Skin epidermis (tissue), 12 donors: ENCODE data around the gene TPH1.
A peak's percentile ranks its signal among the peaks of the same experiment; 100 is the strongest.
"Not testable (repeated sequence)": the region's sequence is repeated elsewhere in the genome, so short reads cannot be mapped to it uniquely, and the experiment has no call there.

Experiments used
- H3K27ac ChIP-seq, 21 experiments: fragments of 200-600 bp; sonication (generic) in 11 of 21; one replicate each; pipeline ENCODE4 v1.5.0; 2020; ENCODE audit warnings: mild to moderate bottlenecking in 3 of 21, inconsistent platforms in 2 of 21, moderate library complexity in 2 of 21
- H3K4me3 ChIP-seq, 7 experiments: fragments of 200-600 bp; sonication (generic) in 2 of 7; one replicate each; pipeline ENCODE4 v1.5.0; 2020; ENCODE audit warnings: inconsistent platforms in 2 of 7, mild to moderate bottlenecking in 2 of 7, moderate library complexity in 1 of 7

Gene TPH1

DNA sequence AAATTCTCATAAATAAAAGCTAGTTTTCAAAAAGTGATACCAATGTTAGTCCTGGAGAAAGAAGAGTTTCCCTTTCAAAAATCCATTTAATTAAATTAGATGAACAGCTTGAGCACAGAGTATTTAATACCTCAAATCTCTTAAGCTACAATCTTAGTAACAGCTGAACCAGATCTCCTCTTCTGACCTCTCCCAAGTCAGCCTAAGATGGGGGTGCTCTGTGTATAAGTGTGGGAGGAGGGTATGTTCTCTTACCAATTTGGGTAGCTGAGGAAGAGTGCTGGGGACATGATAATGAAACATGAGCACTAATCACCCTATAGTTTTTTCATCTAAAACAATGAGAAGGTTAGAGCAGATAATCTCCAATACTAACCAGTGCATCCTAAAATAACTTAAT is 9.6 kb downstream of the TPH1 start:
- H3K4me3 ChIP-seq, result no peak overlapping the region
- H3K27ac ChIP-seq, result no peak overlapping the region

DNA sequence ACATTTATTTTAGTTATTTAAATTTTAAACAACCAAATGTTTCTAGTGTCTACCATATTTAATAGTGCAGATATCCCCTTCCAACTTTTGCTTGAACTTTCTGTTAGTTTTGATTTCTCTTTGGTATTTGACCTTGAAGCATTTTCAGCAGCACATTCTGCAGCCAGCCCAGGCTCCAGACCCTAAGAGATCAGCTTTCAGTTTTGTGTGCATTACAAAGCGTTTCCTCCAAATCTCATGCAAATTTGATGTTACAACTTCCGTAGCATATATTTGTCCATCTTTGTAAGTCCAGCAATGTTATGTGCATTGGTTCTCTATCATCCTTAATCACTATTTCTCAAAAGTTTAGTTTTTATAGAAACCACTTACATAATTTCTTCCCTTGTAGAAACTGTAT is 18.6 kb downstream of the TPH1 start:
- Histone ChIP-seq H3K4me3 (no peak overlapping the region), H3K27ac (no peak overlapping the region)

- no peak overlapping the region for H3K27ac ChIP-seq
- no peak overlapping the region for H3K4me3 ChIP-seq
Measured at GRCh38 chr11:18022419-18022818, 23.6 kb downstream of the TPH1 start.

GRCh38 chr11:18019650-18020049 is 26.4 kb downstream of the TPH1 start:
- H3K4me3 ChIP-seq, result no peak overlapping the region
- no peak overlapping the region for H3K27ac ChIP-seq

GRCh38 chr11:18016789-18017188 is 29.3 kb downstream of the TPH1 start:
- no peak overlapping the region for H3K27ac ChIP-seq
- no peak overlapping the region for H3K4me3 ChIP-seq

DNA sequence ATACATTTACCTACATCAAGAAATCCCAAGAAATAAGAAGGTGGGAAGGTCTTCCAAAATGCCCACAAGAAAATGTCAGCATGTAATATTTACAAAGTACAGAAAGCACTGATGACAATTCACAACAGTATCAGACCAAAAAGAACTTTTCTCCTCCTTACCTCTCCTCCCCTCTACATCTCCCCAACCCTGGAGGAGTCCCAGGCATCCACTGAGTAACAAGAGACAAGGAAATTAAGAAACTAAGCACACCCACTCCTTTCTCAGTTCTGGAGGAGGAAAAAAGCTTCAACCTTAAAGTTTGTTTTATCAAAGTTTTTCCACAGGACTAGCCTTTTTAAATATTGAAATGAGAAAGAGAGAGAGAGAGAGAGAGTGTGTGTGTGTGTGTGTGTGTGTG is 31.2 kb downstream of the TPH1 start:
- Histone ChIP-seq H3K4me3 (no peak overlapping the region), H3K27ac (no peak overlapping the region)

- H3K27ac ChIP-seq, result peak overlapping the region in 20 of 21 experiments; percentile 60 to 94 (median 86)
Measured at GRCh38 chr11:18013790-18014507, 32.1 kb downstream of the TPH1 start.

GRCh38 chr11:18012906-18013781 is 32.9 kb downstream of the TPH1 start, which contains the start of gene SERGEF:
SERGEF (minus strand) TSS chr11:18013047; CDS start chr11:18013010, 37 bp downstream.
- Histone ChIP-seq H3K27ac (peak within 1 kb of the TSS; percentile 52 to 94 (median 86)), H3K4me3 (peak within 1 kb of the TSS; percentile 68 to 90 (median 79))

More at GRCh38 chr11:18013790-18014507, 32.1 kb downstream of the TPH1 start:
- peak overlapping the region; percentile 68 to 90 (median 79) for H3K4me3 ChIP-seq

- Histone ChIP-seq H3K27ac (peak overlapping the region; percentile 52 to 94 (median 86)), H3K4me3 (peak overlapping the region; percentile 68 to 90 (median 79))
Measured at GRCh38 chr11:18012122-18012905, 33.8 kb downstream of the TPH1 start.

DNA sequence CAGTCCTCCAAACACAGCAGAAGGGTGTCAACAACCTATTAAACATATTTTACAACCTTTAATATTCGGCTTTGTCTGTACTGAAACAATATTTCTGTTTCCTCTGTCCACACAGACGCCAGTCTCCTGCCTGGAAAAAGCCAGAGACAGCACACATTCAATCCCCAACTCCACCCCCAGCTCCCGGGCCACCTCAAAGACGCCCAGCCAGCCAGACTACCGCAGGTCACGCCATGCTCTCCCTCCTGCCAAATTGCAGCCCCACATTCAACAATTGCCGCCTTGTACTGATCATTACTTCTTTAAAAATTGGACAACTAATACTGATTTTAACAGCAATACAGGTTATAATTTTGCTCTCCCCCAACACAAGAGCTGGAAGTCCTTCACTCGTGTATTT is 34.4 kb downstream of the TPH1 start:
- Histone ChIP-seq H3K4me3 (no peak overlapping the region), H3K27ac (peak overlapping the region in 5 of 21 experiments; percentile 89 to 94 (median 91))

DNA sequence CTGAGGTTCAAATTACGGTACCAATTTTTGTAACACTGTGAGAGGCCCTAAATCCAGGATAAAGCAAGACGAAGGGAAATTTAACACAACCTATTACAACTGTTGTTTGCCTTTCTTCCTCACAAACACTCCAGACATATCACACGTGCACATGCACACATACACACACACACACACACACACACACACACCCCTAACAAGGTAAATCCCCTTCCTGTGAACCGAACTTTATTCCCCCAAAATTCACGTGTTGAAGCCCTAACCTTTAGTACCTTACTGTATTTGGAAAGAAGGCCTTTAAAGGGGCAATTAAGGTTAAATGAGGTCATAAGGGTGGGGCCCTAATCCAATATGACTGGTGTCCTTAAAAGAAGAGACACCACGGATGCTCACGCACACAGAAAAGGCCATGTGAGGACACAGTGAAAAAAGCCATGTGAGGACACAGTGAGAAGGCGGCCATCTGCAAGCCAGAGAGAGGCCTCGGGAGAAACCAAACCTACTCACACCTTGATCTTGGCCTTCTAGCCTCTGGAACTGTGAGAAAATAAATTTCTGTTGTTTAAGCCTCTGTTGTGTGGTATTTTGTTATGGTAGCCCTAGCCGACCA is 35.0 kb downstream of the TPH1 start:
- no peak overlapping the region for H3K4me3 ChIP-seq
- H3K27ac ChIP-seq, result peak overlapping the region in 1 of 21 experiments; percentile 89

DNA sequence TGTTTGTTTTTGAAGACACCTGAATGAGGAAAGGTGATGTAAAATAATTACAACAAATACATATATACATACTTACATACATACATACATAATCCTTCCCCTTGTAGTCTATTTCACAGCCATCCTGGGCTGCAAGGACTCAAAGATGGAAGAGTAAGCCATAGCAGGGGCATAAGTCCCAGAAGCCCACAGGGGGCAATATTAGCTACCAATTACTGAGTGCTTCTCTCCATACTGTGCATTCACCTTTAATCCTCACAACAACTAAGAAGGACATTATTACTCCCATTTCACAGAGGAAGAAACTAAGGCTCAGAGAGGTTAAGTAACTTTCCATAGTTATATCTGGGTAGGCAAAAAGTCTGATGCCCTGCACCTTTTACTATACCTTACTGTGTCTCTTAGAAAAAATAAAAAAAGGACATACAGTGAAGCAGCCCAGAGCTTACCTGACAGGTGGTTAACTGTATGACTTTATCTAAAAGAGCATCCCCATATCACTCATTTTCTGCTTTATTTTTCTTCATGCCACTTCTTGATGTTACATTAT is 35.9 kb downstream of the TPH1 start:
- no peak overlapping the region for H3K27ac ChIP-seq
- no peak overlapping the region for H3K4me3 ChIP-seq

DNA sequence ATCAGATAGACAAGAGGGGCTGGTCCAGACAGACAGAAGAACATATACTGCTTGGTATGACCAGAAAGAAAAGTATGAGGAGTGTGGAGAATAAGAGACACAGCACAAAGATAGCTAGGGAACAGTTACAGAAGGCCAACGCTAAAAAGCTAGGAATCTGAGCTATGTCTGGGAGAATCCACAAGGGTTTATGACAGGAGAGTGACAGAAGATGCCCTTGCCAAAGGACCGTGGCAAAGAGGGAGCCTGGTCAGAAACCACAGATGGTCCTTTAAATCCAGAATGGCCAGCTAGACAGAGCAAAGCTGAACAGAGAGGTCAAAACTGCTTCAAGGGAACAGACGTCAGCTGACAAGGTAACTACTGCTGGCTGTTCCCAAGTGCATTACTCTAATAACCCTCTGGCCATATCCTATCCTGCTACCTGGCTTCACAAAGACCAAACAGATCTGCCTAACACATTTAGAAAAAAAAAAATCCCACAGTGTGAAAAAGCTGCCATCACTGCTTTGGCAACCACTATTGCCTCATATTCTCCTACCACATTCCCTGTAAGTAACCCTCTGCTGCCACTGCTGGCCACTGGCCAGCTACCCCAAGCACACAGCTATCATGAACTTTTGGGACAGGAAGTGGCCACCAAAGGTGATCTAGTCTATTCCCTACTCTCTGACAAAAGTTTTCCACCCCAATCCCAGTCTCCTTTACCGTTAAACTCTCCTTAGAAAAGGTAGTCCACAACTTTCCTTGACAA is 40.5 kb downstream of the TPH1 start:
- Histone ChIP-seq H3K27ac (no peak overlapping the region), H3K4me3 (no peak overlapping the region)

- Histone ChIP-seq H3K4me3 (no peak overlapping the region), H3K27ac (no peak overlapping the region)
Measured at GRCh38 chr11:18001191-18001590, 44.9 kb downstream of the TPH1 start.

- H3K4me3 ChIP-seq, result no peak overlapping the region
- H3K27ac ChIP-seq, result no peak overlapping the region
Measured at GRCh38 chr11:18000760-18001159, 45.3 kb downstream of the TPH1 start.

GRCh38 chr11:18000128-18000527 is 45.9 kb downstream of the TPH1 start:
- H3K4me3 ChIP-seq, H3K27ac ChIP-seq: not testable (repeated sequence)
